B cell (primary cell): ENCODE data around the gene TKFC. TPM values are rescaled to one million over a fixed set of nuclear protein-coding genes. Genes with fewer than 3 reads are reported as not detected.

Experiments
- ATAC-seq: fragments of 200-7000 bp; cut with Tn5 transposase; one replicate; pipeline ENCODE4 v1.10.0; 2021; ENCODE audit warnings: low read depth, mild to moderate bottlenecking, moderate number of reproducible peaks, moderate library complexity
- CTCF ChIA-PET: fragments of 350-600 bp; sonication (Branson Sonifier 250); formaldehyde crosslinking; loops from one replicate; lab custom pipeline; 2021; ENCODE audit warnings: antibody characterized with exemption, inconsistent platforms; lab: Charles Lee
- POLR2A ChIA-PET: fragments of 350-600 bp; sonication (Branson Sonifier 250); formaldehyde crosslinking; loops from one replicate; lab custom pipeline; 2021; ENCODE audit warnings: antibody characterized with exemption; lab: Charles Lee
- DNase-seq: peaks from one replicate; pipeline ENCODE4 v3.0.0; 2013
- H2AFZ ChIP-seq: 2 replicates; pipeline ENCODE4 v1.6.1; 2012; ENCODE audit warnings: mild to moderate bottlenecking, low read depth, low read length; ENCODE audit not compliant: insufficient read depth, poor library complexity, severe bottlenecking
- H3K27ac ChIP-seq, 2 donors: 1 replicate in 1 of 2; 2 replicates in 1 of 2; pipeline ENCODE4 v1.5.1; 2012 to 2013; ENCODE audit warnings: low read length in 2 of 2, mild to moderate bottlenecking in 2 of 2, moderate library complexity in 1 of 2
- H3K27me3 ChIP-seq, 4 experiments: fragments of 200-600 bp in 1 of 4; sonication (generic) in 1 of 4; replicated peaks in 1 of 4; 1 replicate in 2 of 4; 2 replicates in 2 of 4; pipeline versions ENCODE4 v1.6.1 to v1.7.0; 2013 to 2016; ENCODE audit warnings: low read length in 3 of 4, mild to moderate bottlenecking in 2 of 4, mixed read lengths in 1 of 4, moderate library complexity in 1 of 4; ENCODE audit not compliant: insufficient read depth in 4 of 4, control insufficient read depth in 3 of 4; ENCODE audit errors: control extremely low read depth in 1 of 4
- H3K36me3 ChIP-seq, 2 experiments: replicated peaks in 1 of 2; 1 replicate in 1 of 2; 2 replicates in 1 of 2; pipeline versions ENCODE4 v1.6.1 to v1.7.1; 2013; ENCODE audit warnings: low read length in 1 of 2; ENCODE audit not compliant: insufficient read depth in 2 of 2, control insufficient read depth in 1 of 2; ENCODE audit errors: control extremely low read depth in 1 of 2, extremely low read depth in 1 of 2
- H3K4me1 ChIP-seq, 2 donors: fragments of 200-600 bp in 1 of 2; sonication (generic) in 1 of 2; 1 replicate in 1 of 2; 2 replicates in 1 of 2; pipeline versions ENCODE4 v1.5.1 to v1.6.1; 2013 to 2017; ENCODE audit warnings: low read length in 2 of 2; ENCODE audit not compliant: control insufficient read depth in 2 of 2, insufficient read depth in 2 of 2
- H3K4me2 ChIP-seq: replicated peaks from 2 replicates; pipeline ENCODE3; 2012; ENCODE audit warnings: mild to moderate bottlenecking, low read depth, low read length; ENCODE audit not compliant: poor library complexity, severe bottlenecking
- H3K4me3 ChIP-seq, 5 experiments: fragments of 200-600 bp in 1 of 5; sonication (generic) in 1 of 5; 1 replicate in 3 of 5; 2 replicates in 2 of 5; pipeline versions ENCODE4 v1.5.1 to v1.7.0; 2011 to 2016; ENCODE audit warnings: low read length in 4 of 5, mild to moderate bottlenecking in 4 of 5, low read depth in 2 of 5, control low read depth in 1 of 5, moderate library complexity in 1 of 5; ENCODE audit not compliant: insufficient read depth in 1 of 5; ENCODE audit errors: control extremely low read depth in 1 of 5, extremely low read depth in 1 of 5
- H3K79me2 ChIP-seq: fragments of 200-600 bp; sonication (generic); one replicate; pipeline ENCODE4 v1.6.0; 2016; ENCODE audit warnings: low read length; ENCODE audit not compliant: control insufficient read depth, insufficient read depth
- H3K9ac ChIP-seq: fragments of 200-600 bp; sonication (generic); 2 replicates; pipeline ENCODE4 v1.6.1; 2017; ENCODE audit warnings: mild to moderate bottlenecking, low read length, moderate library complexity
- H3K9me3 ChIP-seq, 3 donors: one replicate each; pipeline versions ENCODE4 v1.6.1 to v1.7.1; 2013; ENCODE audit warnings: low read length in 2 of 3; ENCODE audit not compliant: control insufficient read depth in 2 of 3, insufficient read depth in 1 of 3; ENCODE audit errors: control extremely low read depth in 1 of 3
- H4K20me1 ChIP-seq: 2 replicates; pipeline ENCODE4 v1.6.0; 2012; ENCODE audit warnings: mild to moderate bottlenecking, low read length; ENCODE audit not compliant: insufficient read depth, control insufficient read depth, poor library complexity, severe bottlenecking
- H3K27ac Mint-ChIP-seq: one replicate; pipeline ENCODE4 v1.8.0; 2021; ENCODE audit warnings: mixed read lengths
- H3K27me3 Mint-ChIP-seq: one replicate; pipeline ENCODE4 v1.8.0; 2021; ENCODE audit warnings: mixed read lengths
- H3K4me1 Mint-ChIP-seq: one replicate; pipeline ENCODE4 v1.8.0; 2021; ENCODE audit warnings: mixed read lengths
- H3K4me3 Mint-ChIP-seq: one replicate; pipeline ENCODE4 v1.8.0; 2021; ENCODE audit warnings: mixed read lengths
- H3K9me3 Mint-ChIP-seq: one replicate; pipeline ENCODE4 v1.8.0; 2022; ENCODE audit warnings: mixed read lengths; ENCODE audit not compliant: insufficient read depth
- EZH2 ChIP-seq: IDR thresholded peaks from 2 replicates; pipeline ENCODE4 v1.6.1; 2012; ENCODE audit warnings: borderline replicate concordance, low read depth, mild to moderate bottlenecking, moderate library complexity, low read length; ENCODE audit not compliant: insufficient read depth, poor library complexity, severe bottlenecking
- WGBS: methylation state at CpG from one replicate; pipeline ENCODE4 v1.1.5; 2013; ENCODE audit warnings: missing lambda C conversion rate; ENCODE audit not compliant: insufficient coverage; 5-methylcytosine and 5-hydroxymethylcytosine counted together
- intact Hi-C: fragments of 100-400 bp; cut with micrococcal nuclease; formaldehyde crosslinking; loops from one replicate; pipeline ENCODE4 v1.10.0; 2022
- polyA plus RNA-seq: library from polyadenylated mRNA; depleted of rRNA; stranded (reverse); fragments of >200 nt; gene quantifications from 2 replicates; pipeline ENCODE4 v1.2.3, GENCODE V29; 2012
- total RNA-seq, 2 donors: library from RNA; stranded (reverse); fragments of 120-200 nt in 1 of 2; gene quantifications; 1 replicate in 1 of 2; 2 replicates in 1 of 2; pipeline versions ENCODE4 v1.2.3 to v1.2.4, GENCODE V29; 2013 to 2022
- TF ChIP-seq, protein P1 (sequence below): fragments of 200-600 bp; IDR thresholded peaks from one replicate; pipeline ENCODE4 v1.8.0; 2022; ENCODE audit warnings: antibody characterized with exemption, mild to moderate bottlenecking

The TKFC gene
- total and polyA plus RNA-seq, 2 donors (not counting 1 experiment from before 2014, with no cell fraction given), result 82.3 to 86.3 TPM

DNA sequence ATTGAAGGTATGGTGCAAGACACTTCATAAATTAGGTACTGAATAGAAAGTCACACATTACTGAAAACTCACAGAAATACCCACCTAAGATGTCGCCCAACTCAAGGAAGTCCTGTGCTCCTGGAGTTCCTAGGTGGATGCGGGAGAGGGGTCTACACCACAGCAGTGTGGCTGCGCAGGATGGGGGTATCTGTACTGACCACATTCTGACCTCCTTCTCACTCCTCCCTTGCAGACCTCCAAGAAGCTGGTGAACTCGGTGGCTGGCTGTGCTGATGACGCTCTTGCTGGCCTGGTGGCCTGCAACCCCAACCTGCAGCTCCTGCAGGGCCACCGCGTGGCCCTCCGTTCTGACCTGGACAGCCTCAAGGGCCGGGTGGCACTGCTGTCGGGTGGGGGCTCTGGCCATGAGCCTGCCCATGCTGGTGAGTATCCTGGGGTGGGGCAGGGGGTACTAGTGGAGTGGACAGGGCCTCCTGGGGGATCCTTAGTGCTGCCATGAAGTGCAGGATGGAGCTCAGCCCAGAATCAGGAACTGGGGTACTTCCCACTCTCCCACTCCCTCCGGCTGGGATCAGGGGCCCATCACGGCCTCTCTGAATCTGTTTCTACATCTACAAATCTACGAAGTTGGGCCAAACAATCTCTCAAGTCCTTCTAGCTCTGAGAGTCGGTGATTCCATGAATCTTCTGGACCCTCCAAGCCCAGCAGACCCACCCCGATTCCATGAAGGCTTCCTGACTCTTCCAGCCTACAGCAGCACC is 4.9 kb downstream of the TKFC start:
- no peak overlapping the region for H3K27ac ChIP-seq
- H3K4me1 ChIP-seq, result peaks cover 14 to 26% of the 10 kb centered on the region in 2 donors
- no peaks in the 10 kb centered on the region for H4K20me1 ChIP-seq
- WGBS, result 96% methylated on average over 13 of the region's 15 CpGs
- intact Hi-C loops, result loop anchor here (2.0 kb wide), 1 partner anchor 55 kb away; the partner anchor contains the start of gene TMEM216
- Mint-ChIP-seq H3K27me3 (no peaks in the 10 kb centered on the region), H3K4me1 (peaks cover 37% of the 10 kb centered on the region), H3K9me3 (no peaks in the 10 kb centered on the region), H3K27ac (peak overlapping the region; percentile 32), H3K4me3 (no peak overlapping the region)
- no peaks in the 10 kb centered on the region for H3K9me3 ChIP-seq
- DNase-seq (no peak), ATAC-seq (no peak)
- no peak overlapping the region for H3K9ac ChIP-seq
- H2AFZ ChIP-seq, result no peak overlapping the region
- ChIA-PET POLR2A (interaction anchor here (1.9 to 2.6 kb wide), 4 partner anchors 19 to 55 kb away, joined by 8 to 30 read pairs (median 26); partner anchors contain the start of genes CYB561A3, TMEM138 and TMEM216), CTCF (interaction anchor here (1.3 to 11.2 kb wide), 5 partner anchors 11 to 64 kb away, joined by 4 to 649 read pairs (median 82); partner anchors contain the start of genes CYB561A3, TMEM138 and TMEM216)
- H3K79me2 ChIP-seq, result peaks cover 16% of the 10 kb centered on the region
- H3K4me3 ChIP-seq, result no peak overlapping the region
- TF ChIP-seq, protein P1, sequence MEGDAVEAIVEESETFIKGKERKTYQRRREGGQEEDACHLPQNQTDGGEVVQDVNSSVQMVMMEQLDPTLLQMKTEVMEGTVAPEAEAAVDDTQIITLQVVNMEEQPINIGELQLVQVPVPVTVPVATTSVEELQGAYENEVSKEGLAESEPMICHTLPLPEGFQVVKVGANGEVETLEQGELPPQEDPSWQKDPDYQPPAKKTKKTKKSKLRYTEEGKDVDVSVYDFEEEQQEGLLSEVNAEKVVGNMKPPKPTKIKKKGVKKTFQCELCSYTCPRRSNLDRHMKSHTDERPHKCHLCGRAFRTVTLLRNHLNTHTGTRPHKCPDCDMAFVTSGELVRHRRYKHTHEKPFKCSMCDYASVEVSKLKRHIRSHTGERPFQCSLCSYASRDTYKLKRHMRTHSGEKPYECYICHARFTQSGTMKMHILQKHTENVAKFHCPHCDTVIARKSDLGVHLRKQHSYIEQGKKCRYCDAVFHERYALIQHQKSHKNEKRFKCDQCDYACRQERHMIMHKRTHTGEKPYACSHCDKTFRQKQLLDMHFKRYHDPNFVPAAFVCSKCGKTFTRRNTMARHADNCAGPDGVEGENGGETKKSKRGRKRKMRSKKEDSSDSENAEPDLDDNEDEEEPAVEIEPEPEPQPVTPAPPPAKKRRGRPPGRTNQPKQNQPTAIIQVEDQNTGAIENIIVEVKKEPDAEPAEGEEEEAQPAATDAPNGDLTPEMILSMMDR, result no peak
- TF ChIP-seq EZH2, result no peak
- no peak overlapping the region for H3K4me2 ChIP-seq
- H3K36me3 ChIP-seq, result peaks cover 0 to 6% of the 10 kb centered on the region in 2 experiments
- no peaks in the 10 kb centered on the region for H3K27me3 ChIP-seq
